OCI-LY3 (cell line): ENCODE results near the gene TNF.

ENCODE experiments used
- CTCF ChIP-seq: fragments of 200-600, 300-600 bp; sonication (generic); IDR thresholded peaks from 2 replicates; pipeline ENCODE4 v1.5.1; 2014; ENCODE audit warnings: antibody characterized with exemption, low read length, low read depth
- EZH2phosphoT487 ChIP-seq: fragments of 200-600 bp; shearing (Covaris generic); IDR thresholded peaks from 2 replicates; pipeline ENCODE4 v1.6.1; 2018; ENCODE audit warnings: antibody characterized with exemption, mixed run types, low read depth

DNA sequence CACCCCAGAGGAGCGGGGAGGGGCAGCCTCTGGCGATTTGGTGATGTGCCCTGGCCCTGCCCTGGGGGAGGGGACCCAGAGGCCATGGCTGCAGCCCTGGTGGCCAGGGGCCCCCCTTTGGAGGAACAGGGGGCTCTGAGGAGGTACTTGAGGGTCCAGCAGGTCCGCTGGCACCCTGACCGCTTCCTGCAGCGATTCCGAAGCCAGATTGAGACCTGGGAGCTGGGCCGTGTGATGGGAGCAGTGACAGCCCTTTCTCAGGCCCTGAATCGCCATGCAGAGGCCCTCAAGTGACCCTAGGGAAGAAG is 17.1 kb upstream of the TNF start:
- TF ChIP-seq CTCF (no peak), EZH2phosphoT487 (no peak)
